ENCODE measurements around the gene PLP2.

- TF ChIP-seq CTCF (conservative IDR thresholded peaks at IDR 0.05; ENCODE audit: low read length) (no peak), EZH2phosphoT487 (IDR thresholded peaks at IDR 0.05; ENCODE audit: borderline replicate concordance) (no peak)
These were observed 42.3 kb upstream of the PLP2 start for GRCh38 chrX:49129427-49129826.

Data from Loucy (cell line).